ENCODE data around the gene PGC. TPM values are rescaled to one million over a fixed set of nuclear protein-coding genes. Genes with fewer than 3 reads are reported as not detected.

Gene PGC
- total RNA-seq, 2 experiments from 2014 or later = not detected

GRCh38 chr6:41783106-41783780, 36.0 kb upstream of the PGC start:
- H3K4me3 Mint-ChIP-seq = no peak overlapping the region
- no peak overlapping the region for H3K27ac Mint-ChIP-seq
- ChIA-PET POLR2A (no interaction called here), CTCF (interaction anchor here (0.8 to 7.7 kb wide), 4 partner anchors 14 to 264 kb away, joined by 3 to 192 read pairs (median 3); partner anchors contain the start of gene TAF8)
- H3K9me3 Mint-ChIP-seq = no peaks in the 10 kb centered on the region
- H3K4me1 Mint-ChIP-seq = peaks cover 25% of the 10 kb centered on the region
- H3K27me3 Mint-ChIP-seq = peaks cover 16% of the 10 kb centered on the region
- peaks cover 2% of the 10 kb centered on the region for H3K36me3 Mint-ChIP-seq (ENCODE audit: low read depth)
- DNase-seq = no peak

- Mint-ChIP-seq H3K4me3 (peak overlapping the region; percentile 40), H3K27me3 (peaks cover 16% of the 10 kb centered on the region), H3K4me1 (peaks cover 23% of the 10 kb centered on the region), H3K9me3 (no peaks in the 10 kb centered on the region), H3K36me3 (ENCODE audit: low read depth) (peaks cover 2% of the 10 kb centered on the region), H3K27ac (no peak overlapping the region)
- POLR2A ChIA-PET = no interaction called here
- CTCF ChIA-PET = interaction anchor here (1.6 kb wide), 2 partner anchors 13 to 263 kb away, joined by 3 to 9 read pairs; no protein-coding TSS in a partner anchor
- no peak for DNase-seq
Measured at GRCh38 chr6:41781366-41781730, 34.2 kb upstream of the PGC start.

- H3K27ac Mint-ChIP-seq = peak within 1 kb of the TSS; percentile 68
Measured at GRCh38 chr6:41780551-41781365, 33.6 kb upstream of the PGC start, which contains the start of gene PRICKLE4. TSS of gene PRICKLE4 (plus strand) at chr6:41780782. CDS start at chr6:41783474, 2,692 bp downstream.

GRCh38 chr6:41779788-41780550, 32.8 kb upstream of the PGC start, which contains the start of gene FRS3:
TSS of gene FRS3 (minus strand) at chr6:41779900. CDS start at chr6:41776987, 2,913 bp downstream.
- Mint-ChIP-seq H3K27me3 (peaks cover 14% of the 10 kb centered on the region), H3K36me3 (ENCODE audit: low read depth) (peaks cover 2% of the 10 kb centered on the region), H3K4me1 (peaks cover 23% of the 10 kb centered on the region), H3K27ac (peak within 1 kb of the TSS; percentile 72), H3K9me3 (no peaks in the 10 kb centered on the region), H3K4me3 (peak within 1 kb of the TSS; percentile 87)
- ChIA-PET CTCF (interaction anchor here (0.7 kb wide), 1 partner anchor 374 kb away, joined by 3 read pairs; no protein-coding TSS in a partner anchor), POLR2A (no interaction called here)
- peak; percentile 98 for DNase-seq

More at GRCh38 chr6:41780551-41781365, 33.6 kb upstream of the PGC start, which contains the start of gene PRICKLE4:
- peaks cover 16% of the 10 kb centered on the region for H3K27me3 Mint-ChIP-seq
- peak within 1 kb of the TSS; percentile 87 for H3K4me3 Mint-ChIP-seq
- peaks cover 2% of the 10 kb centered on the region for H3K36me3 Mint-ChIP-seq (ENCODE audit: low read depth)
- DNase-seq = no peak
- no peaks in the 10 kb centered on the region for H3K9me3 Mint-ChIP-seq
- ChIA-PET POLR2A (no interaction called here), CTCF (interaction anchor here (1.6 kb wide), 1 partner anchor 264 kb away, joined by 9 read pairs; no protein-coding TSS in a partner anchor)
- H3K4me1 Mint-ChIP-seq = peaks cover 23% of the 10 kb centered on the region

GRCh38 chr6:41779336-41779735, 32.1 kb upstream of the PGC start:
- ChIA-PET CTCF (interaction anchor here (0.7 kb wide), 1 partner anchor 375 kb away, joined by 3 read pairs; no protein-coding TSS in a partner anchor), POLR2A (no interaction called here)
- peaks cover 14% of the 10 kb centered on the region for H3K27me3 Mint-ChIP-seq
- peaks cover 23% of the 10 kb centered on the region for H3K4me1 Mint-ChIP-seq
- peak overlapping the region; percentile 72 for H3K27ac Mint-ChIP-seq
- peaks cover 5% of the 10 kb centered on the region for H3K36me3 Mint-ChIP-seq (ENCODE audit: low read depth)
- DNase-seq = no peak
- H3K9me3 Mint-ChIP-seq = no peaks in the 10 kb centered on the region
- peak overlapping the region; percentile 79 for H3K4me3 Mint-ChIP-seq

- CTCF ChIA-PET = interaction anchor here (0.9 to 5.8 kb wide), 4 partner anchors 7 to 326 kb away, joined by 3 to 49 read pairs (median 4); partner anchors contain the start of gene TOMM6
- H3K27ac Mint-ChIP-seq = peak overlapping the region; percentile 7
- H3K4me1 Mint-ChIP-seq = peaks cover 23% of the 10 kb centered on the region
- no peak for DNase-seq
- peak overlapping the region; percentile 79 for H3K4me3 Mint-ChIP-seq
- peaks cover 5% of the 10 kb centered on the region for H3K36me3 Mint-ChIP-seq (ENCODE audit: low read depth)
- H3K9me3 Mint-ChIP-seq = no peaks in the 10 kb centered on the region
- POLR2A ChIA-PET = no interaction called here
- peaks cover 14% of the 10 kb centered on the region for H3K27me3 Mint-ChIP-seq
Measured at GRCh38 chr6:41778895-41779294, 31.7 kb upstream of the PGC start.

GRCh38 chr6:41777551-41778285, 30.5 kb upstream of the PGC start:
- ChIA-PET POLR2A (no interaction called here), CTCF (interaction anchor here (0.8 to 5.8 kb wide), 6 partner anchors 8 to 327 kb away, joined by 3 to 49 read pairs (median 4); partner anchors contain the start of gene TOMM6)
- Mint-ChIP-seq H3K4me3 (no peak overlapping the region), H3K27me3 (peaks cover 14% of the 10 kb centered on the region), H3K9me3 (no peaks in the 10 kb centered on the region), H3K36me3 (ENCODE audit: low read depth) (peaks cover 5% of the 10 kb centered on the region), H3K27ac (no peak overlapping the region), H3K4me1 (peaks cover 23% of the 10 kb centered on the region)
- no peak for DNase-seq

GRCh38 chr6:41775293-41775882, 28.2 kb upstream of the PGC start:
- H3K9me3 Mint-ChIP-seq = no peaks in the 10 kb centered on the region
- POLR2A ChIA-PET = no interaction called here
- no peak for DNase-seq
- peaks cover 3% of the 10 kb centered on the region for H3K27me3 Mint-ChIP-seq
- H3K4me3 Mint-ChIP-seq = no peak overlapping the region
- peaks cover 13% of the 10 kb centered on the region for H3K36me3 Mint-ChIP-seq (ENCODE audit: low read depth)
- CTCF ChIA-PET = interaction anchor here (1.0 to 5.8 kb wide), 5 partner anchors 11 to 317 kb away, joined by 3 to 49 read pairs (median 3); partner anchors contain the start of gene TOMM6
- H3K27ac Mint-ChIP-seq = no peak overlapping the region
- peaks cover 12% of the 10 kb centered on the region for H3K4me1 Mint-ChIP-seq

GRCh38 chr6:41774841-41775240, 27.6 kb upstream of the PGC start:
- ChIA-PET CTCF (interaction anchor here (1.0 to 5.8 kb wide), 4 partner anchors 11 to 318 kb away, joined by 3 to 49 read pairs (median 3); partner anchors contain the start of gene TOMM6), POLR2A (no interaction called here)
- no peak for DNase-seq
- H3K36me3 Mint-ChIP-seq (ENCODE audit: low read depth) = peaks cover 13% of the 10 kb centered on the region
- H3K4me1 Mint-ChIP-seq = peaks cover 9% of the 10 kb centered on the region
- no peaks in the 10 kb centered on the region for H3K9me3 Mint-ChIP-seq
- peaks cover under 1% of the 10 kb centered on the region for H3K27me3 Mint-ChIP-seq
- H3K4me3 Mint-ChIP-seq = no peak overlapping the region
- H3K27ac Mint-ChIP-seq = no peak overlapping the region

GRCh38 chr6:41771058-41771983, 24.1 kb upstream of the PGC start:
- no peaks in the 10 kb centered on the region for H3K27me3 Mint-ChIP-seq
- H3K27ac Mint-ChIP-seq = no peak overlapping the region
- CTCF ChIA-PET = interaction anchor here (1.4 to 1.6 kb wide), 3 partner anchors 16 to 66 kb away, joined by 3 to 8 read pairs (median 3); partner anchors contain the start of gene TOMM6
- no peak overlapping the region for H3K4me3 Mint-ChIP-seq
- peaks cover 11% of the 10 kb centered on the region for H3K36me3 Mint-ChIP-seq (ENCODE audit: low read depth)
- POLR2A ChIA-PET = no interaction called here
- DNase-seq = no peak
- H3K4me1 Mint-ChIP-seq = peaks cover 16% of the 10 kb centered on the region
- no peaks in the 10 kb centered on the region for H3K9me3 Mint-ChIP-seq

Measured in activated CD4-positive, alpha-beta T cell treated with anti-CD3 and anti-CD28 coated beads, Interleukin-2, amount 10 ng/mL, durations not matched to agents 7 days and 5 days (primary cell).